HCT116 (cell line): ENCODE measurements around the gene CERS6. TPM values are rescaled to one million over a fixed set of nuclear protein-coding genes. Genes with fewer than 3 reads are reported as not detected.

ENCODE experiments used
- ATAC-seq: fragments of 200-7000 bp; cut with Tn5 transposase; 2 replicates; pipeline ENCODE4 v1.9.1; 2020; ENCODE audit warnings: mild to moderate bottlenecking, moderate library complexity
- BruUV-seq: library from RNA; stranded (reverse); fragments of 400-500 nt; replicated peaks from 2 replicates; lab custom pipeline; 2021; lab: Mats Ljungman, UMichigan
- CTCF ChIA-PET: fragments of 300-600 bp; sonication (Branson Sonifier 250); formaldehyde crosslinking; loops from one replicate; lab custom pipeline; 2021; ENCODE audit warnings: antibody characterized with exemption; lab: Charles Lee
- POLR2A ChIA-PET: fragments of 300-600, 350-600 bp; sonication (Branson Sonifier 250); formaldehyde crosslinking; loops from one replicate; lab custom pipeline; 2021; ENCODE audit warnings: antibody characterized with exemption; lab: Charles Lee
- RAD21 ChIA-PET, 2 experiments: fragments of 300-600 bp; sonication (Branson Sonifier 250); formaldehyde crosslinking; loops; one replicate each; lab custom pipeline; 2023; ENCODE audit warnings: low total read pairs in 2 of 2; ENCODE audit not compliant: uncharacterized antibody in 2 of 2, unreplicated experiment in 2 of 2, low non-redundant PET in 1 of 2; lab: Charles Lee
- DNase-seq: peaks from one replicate; pipeline ENCODE4 v3.0.0-alpha.2; 2010; ENCODE audit warnings: low read depth, low spot score
- H2AFZ ChIP-seq: fragments of 200-600 bp; shearing (Covaris generic), sonication (generic); 2 replicates; pipeline ENCODE4 v1.6.1; 2017; ENCODE audit warnings: low read depth, mixed run types, mixed read lengths, antibody characterized with exemption, low read length; ENCODE audit not compliant: poor library complexity, severe bottlenecking
- H3K27ac ChIP-seq: 2 replicates; pipeline ENCODE4 v1.5.1; 2012; ENCODE audit warnings: low read depth, low read length
- H3K27me3 ChIP-seq: fragments of 200-600 bp; sonication (generic); 2 replicates; pipeline ENCODE4 v1.6.1; 2016; ENCODE audit warnings: mixed run types, low read length, mixed read lengths; ENCODE audit not compliant: insufficient read depth
- H3K36me3 ChIP-seq, 2 experiments: fragments of 200-500 bp in 1 of 2; fragments of 200-600 bp in 1 of 2; sonication (Bioruptor generic) in 1 of 2; sonication (generic) in 1 of 2; 2 replicates each; pipeline versions ENCODE4 v1.5.1 to v1.6.1; 2014 to 2016; ENCODE audit warnings: low read length in 2 of 2, inconsistent platforms in 1 of 2, mixed read lengths in 1 of 2, mixed run types in 1 of 2; ENCODE audit not compliant: insufficient read depth in 2 of 2, control insufficient read depth in 1 of 2
- H3K4me1 ChIP-seq, 2 experiments: fragments of 200-600 bp in 1 of 2; sonication (generic) in 1 of 2; 2 replicates each; pipeline versions ENCODE4 v1.5.1 to v1.6.1; 2012 to 2017; ENCODE audit warnings: low read length in 2 of 2, inconsistent platforms in 1 of 2, mild to moderate bottlenecking in 1 of 2, mixed read lengths in 1 of 2, mixed run types in 1 of 2, moderate library complexity in 1 of 2; ENCODE audit not compliant: insufficient read depth in 2 of 2, control insufficient read depth in 1 of 2
- H3K4me2 ChIP-seq: fragments of 200-600 bp; sonication (generic); 2 replicates; pipeline ENCODE4 v1.6.1; 2017; ENCODE audit warnings: mixed run types, low read length, mixed read lengths
- H3K4me3 ChIP-seq, 2 experiments: fragments of 200-600 bp in 1 of 2; sonication (generic) in 1 of 2; replicated peaks in 1 of 2; 2 replicates each; pipeline ENCODE4 v1.5.1; 2011 to 2016; ENCODE audit warnings: low read length in 2 of 2, control low read depth in 1 of 2, low read depth in 1 of 2, mild to moderate bottlenecking in 1 of 2, mixed read lengths in 1 of 2, mixed run types in 1 of 2
- H3K79me2 ChIP-seq: fragments of 200-600 bp; sonication (generic); 2 replicates; pipeline ENCODE4 v1.6.1; 2017; ENCODE audit warnings: mild to moderate bottlenecking, mixed run types, low read length, moderate library complexity, mixed read lengths; ENCODE audit not compliant: insufficient read depth
- H3K9ac ChIP-seq: fragments of 200-600 bp; sonication (generic); 2 replicates; pipeline ENCODE4 v1.6.1; 2016; ENCODE audit warnings: low read length, mixed read lengths
- H3K9me2 ChIP-seq: fragments of 200-600 bp; sonication (generic), shearing (Covaris generic); 2 replicates; pipeline ENCODE4 v1.6.1; 2017; ENCODE audit warnings: mixed run types, mild to moderate bottlenecking, moderate library complexity; ENCODE audit not compliant: insufficient read depth
- H3K9me3 ChIP-seq, 2 experiments: fragments of 200-500 bp in 1 of 2; fragments of 200-600 bp in 1 of 2; sonication (Bioruptor generic) in 1 of 2; sonication (generic) in 1 of 2; 2 replicates each; pipeline ENCODE4 v1.6.1; 2014 to 2017; ENCODE audit warnings: low read length in 2 of 2, mixed read lengths in 2 of 2, inconsistent platforms in 1 of 2, low read depth in 1 of 2, mild to moderate bottlenecking in 1 of 2, mixed run types in 1 of 2, moderate library complexity in 1 of 2; ENCODE audit not compliant: control insufficient read depth in 1 of 2, insufficient read depth in 1 of 2
- H4K20me1 ChIP-seq: fragments of 200-600 bp; sonication (generic), shearing (Covaris generic); 2 replicates; pipeline ENCODE4 v1.6.1; 2017; ENCODE audit warnings: mixed run types, mild to moderate bottlenecking, moderate library complexity; ENCODE audit not compliant: insufficient read depth
- EZH2 ChIP-seq: fragments of 200-600 bp; sonication (generic); IDR thresholded peaks from 2 replicates; pipeline ENCODE4 v1.6.1; 2017; ENCODE audit warnings: antibody characterized with exemption, mixed run types
- EZH2phosphoT487 ChIP-seq: fragments of 200-600 bp; IDR thresholded peaks from 2 replicates; pipeline ENCODE4 v1.6.1; 2018; ENCODE audit warnings: antibody characterized with exemption, borderline replicate concordance
- FOSL1 ChIP-seq: IDR thresholded peaks from 2 replicates; pipeline ENCODE4 v1.6.1; 2012; ENCODE audit warnings: low read depth
- RAD21 ChIP-seq: IDR thresholded peaks from 2 replicates; pipeline ENCODE4 v1.6.1; 2012; ENCODE audit warnings: low read depth, mild to moderate bottlenecking
- YY1 ChIP-seq: IDR thresholded peaks from 2 replicates; pipeline ENCODE4 v1.6.1; 2011; ENCODE audit warnings: low read length, low read depth, moderate library complexity, mild to moderate bottlenecking; ENCODE audit not compliant: insufficient replicate concordance; ENCODE audit errors: extremely low read depth
- intact Hi-C: fragments of 100-400 bp; cut with micrococcal nuclease; formaldehyde crosslinking; loops from 2 replicates; pipeline ENCODE4 v1.10.0; 2022
- total RNA-seq: library from RNA; stranded (reverse); gene quantifications from one replicate; pipeline ENCODE4 v1.2.1, GENCODE V29; 2021; ENCODE audit not compliant: unreplicated experiment

CERS6 gene
- total RNA-seq, 1 experiment from 2014 or later, result 37.0 TPM

DNA sequence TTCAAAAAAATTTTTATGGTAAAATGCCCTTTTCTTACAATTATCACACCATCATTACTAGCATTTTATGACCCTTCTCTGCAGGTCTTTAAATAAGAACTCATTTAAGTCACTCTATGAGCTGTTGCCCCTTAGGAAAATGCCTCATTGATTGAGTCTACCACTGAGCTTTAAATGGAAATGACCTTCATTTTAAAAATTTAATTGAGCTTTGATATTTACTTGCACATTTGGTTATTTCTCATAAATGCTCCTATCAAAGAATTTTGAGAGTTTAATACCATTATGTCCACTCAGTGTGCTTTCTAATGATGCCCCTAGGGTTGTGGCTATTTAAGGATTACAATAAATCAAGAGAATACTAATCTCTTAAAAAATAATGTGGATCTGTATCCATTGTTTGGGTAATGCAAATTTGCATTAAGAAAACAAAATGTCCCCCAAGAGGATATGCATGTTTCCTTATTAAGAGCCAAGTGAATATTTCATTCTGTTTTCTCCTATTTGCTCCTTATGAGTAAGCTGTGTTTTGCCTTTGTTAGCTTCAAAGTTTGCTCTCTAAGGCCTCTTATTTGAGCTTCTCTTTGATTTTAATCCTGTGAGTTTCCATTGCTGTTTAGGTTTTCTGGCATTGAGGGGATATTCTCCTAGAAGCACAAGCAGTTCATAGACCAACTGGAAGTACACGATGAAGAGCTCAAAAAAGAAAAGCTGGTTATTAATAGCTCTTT is 69.8 kb downstream of the CERS6 start:
- RAD21 ChIA-PET, result no interaction called here
- Histone ChIP-seq H3K4me2 (no peak overlapping the region), H3K9me3 (no peaks in the 10 kb centered on the region), H4K20me1 (peaks cover 6% of the 10 kb centered on the region; the same call in 1 of the 2 replicates), H3K9ac (no peak overlapping the region)
- BruUV-seq, result no TSS peak
- ATAC-seq, result no peak
- TF ChIP-seq YY1 (no peak), FOSL1 (no peak), RAD21 (no peak)
- TF ChIP-seq, all 23 proteins: peak for 0
- DNase-seq, result no peak
- H3K9me2 ChIP-seq, result no peaks in the 10 kb centered on the region
- POLR2A ChIA-PET, result no interaction called here
- H3K79me2 ChIP-seq, result peaks cover 78% of the 10 kb centered on the region
- peaks cover 0 to 5% of the 10 kb centered on the region in 2 experiments; a peak in 1 of 4 replicates for H3K4me1 ChIP-seq
- H3K27ac ChIP-seq, result no peak overlapping the region
- CTCF ChIA-PET, result interaction anchor here (1.1 kb wide), 1 partner anchor 13 kb away, joined by 4 read pairs; no protein-coding TSS in a partner anchor
- no peaks in the 10 kb centered on the region for H3K27me3 ChIP-seq
- no peak overlapping the region for H3K4me3 ChIP-seq
- intact Hi-C loops, result no loop called here
- H3K36me3 ChIP-seq, result no peaks in the 10 kb centered on the region
- no peak overlapping the region for H2AFZ ChIP-seq

- BruUV-seq, result no TSS peak
- Histone ChIP-seq H4K20me1 (peaks cover 4% of the 10 kb centered on the region; the same call in 1 of the 2 replicates), H3K4me1 (no peaks in the 10 kb centered on the region), H3K4me2 (no peak overlapping the region), H3K27ac (no peak overlapping the region), H3K9me2 (no peaks in the 10 kb centered on the region), H3K36me3 (no peaks in the 10 kb centered on the region), H3K27me3 (no peaks in the 10 kb centered on the region), H3K79me2 (peaks cover 78% of the 10 kb centered on the region), H2AFZ (no peak overlapping the region), H3K9me3 (no peaks in the 10 kb centered on the region), H3K4me3 (no peak overlapping the region), H3K9ac (no peak overlapping the region)
- RAD21 ChIA-PET, result no interaction called here
- intact Hi-C loops, result no loop called here
- ATAC-seq (no peak), DNase-seq (no peak)
- TF ChIP-seq EZH2phosphoT487, result no peak
- TF ChIP-seq EZH2, result no peak
- CTCF ChIA-PET, result interaction anchor here (1.1 kb wide), 1 partner anchor 12 kb away, joined by 4 read pairs; no protein-coding TSS in a partner anchor
- POLR2A ChIA-PET, result no interaction called here
Measured at GRCh38 chr2:168526641-168527040, 70.6 kb downstream of the CERS6 start.
